Measurements from ENCODE around the gene ZBTB22. TPM values are rescaled to one million over a fixed set of nuclear protein-coding genes. Genes with fewer than 3 reads are reported as not detected.
"Not testable (repeated sequence)": the region's sequence is repeated elsewhere in the genome, so short reads cannot be mapped to it uniquely, and the experiment has no call there.

The ZBTB22 gene
- total and polyA plus RNA-seq, 2 donors (not counting 1 experiment from before 2014, with no cell fraction given): 25.9 to 39.7 TPM

- Histone ChIP-seq H3K4me2 (replicated peaks; ENCODE audit: low read depth, low read length, poor library complexity, severe bottlenecking) (peak overlapping the region; percentile 73), H4K20me1 (ENCODE audit: control insufficient read depth, insufficient read depth, low read length, poor library complexity, severe bottlenecking) (no peaks in the 10 kb centered on the region), H3K9ac (ENCODE audit: low read length) (peak overlapping the region; percentile 49), H3K27me3 (replicated peaks in 1 of 4; ENCODE audit: control extremely low read depth in 1 of 4, control insufficient read depth in 3 of 4, insufficient read depth in 4 of 4, low read length in 3 of 4) (no peaks in the 10 kb centered on the region), H3K4me3 (ENCODE audit: control extremely low read depth in 1 of 5, extremely low read depth in 1 of 5, insufficient read depth in 1 of 5, low read depth in 2 of 5, low read length in 4 of 5) (peak overlapping the region in 4 of 5 experiments; percentile 8 to 59 (median 38)), H3K9me3 (ENCODE audit: control extremely low read depth in 1 of 3, control insufficient read depth in 2 of 3, insufficient read depth in 1 of 3, low read length in 2 of 3) (peaks cover 0 to 6% (median 0%) of the 10 kb centered on the region in 3 donors), H3K4me1 (ENCODE audit: control insufficient read depth in 2 of 2, insufficient read depth in 2 of 2, low read length in 2 of 2) (peaks cover 40 to 50% of the 10 kb centered on the region in 2 donors), H2AFZ (ENCODE audit: insufficient read depth, low read depth, low read length, poor library complexity, severe bottlenecking) (peak overlapping the region; percentile 56), H3K27ac (ENCODE audit: low read length in 2 of 2) (peak overlapping the region; percentile 92 to 93), H3K36me3 (replicated peaks in 1 of 2; ENCODE audit: control extremely low read depth in 1 of 2, control insufficient read depth in 1 of 2, extremely low read depth in 1 of 2, insufficient read depth in 2 of 2, low read length in 1 of 2) (no peaks in the 10 kb centered on the region), H3K79me2 (ENCODE audit: control insufficient read depth, insufficient read depth, low read length) (peaks cover 6% of the 10 kb centered on the region)
- 0% methylated on average over 1 of the region's 6 CpGs for WGBS (ENCODE audit: insufficient coverage)
- ChIA-PET CTCF (interaction anchor here (0.6 to 4.4 kb wide), 27 partner anchors 8 to 1118 kb away, joined by 3 to 50 read pairs (median 4); partner anchors contain the start of genes B3GALT4, KIFC1, RGL2 and RPS18), POLR2A (interaction anchor here (0.6 to 3.2 kb wide), 22 partner anchors 10 to 277 kb away, joined by 3 to 40 read pairs (median 6); partner anchors contain the start of genes B3GALT4, ITPR3, RGL2 and RPS18)
- Mint-ChIP-seq H3K9me3 (ENCODE audit: insufficient read depth) (no peaks in the 10 kb centered on the region), H3K27ac (peak overlapping the region; percentile 94), H3K4me3 (peak overlapping the region; percentile 81), H3K27me3 (no peaks in the 10 kb centered on the region), H3K4me1 (peaks cover 41% of the 10 kb centered on the region)
- intact Hi-C loops (cut with micrococcal nuclease): loop anchor here (1.0 to 2.0 kb wide), 4 partner anchors 21 to 95 kb away; partner anchors contain the start of gene KIFC1
- peak; percentile 83 for ATAC-seq (ENCODE audit: low read depth)
- TF ChIP-seq CTCF (IDR thresholded peaks at IDR 0.05) (no peak), EZH2 (IDR thresholded peaks at IDR 0.05; ENCODE audit: borderline replicate concordance, insufficient read depth, low read depth, low read length, poor library complexity, severe bottlenecking) (no peak)
- DNase-seq: peak; percentile 86
These were observed 26.5 kb upstream of the ZBTB22 start for GRCh38 chr6:33343953-33344611.

GRCh38 chr6:33343606-33343952 is 26.0 kb upstream of the ZBTB22 start:
- Histone ChIP-seq H3K4me2 (replicated peaks; ENCODE audit: low read depth, low read length, poor library complexity, severe bottlenecking) (peak overlapping the region; percentile 73), H3K4me1 (ENCODE audit: control insufficient read depth in 2 of 2, insufficient read depth in 2 of 2, low read length in 2 of 2) (peaks cover 40 to 50% of the 10 kb centered on the region in 2 donors), H2AFZ (ENCODE audit: insufficient read depth, low read depth, low read length, poor library complexity, severe bottlenecking) (peak overlapping the region; percentile 56), H3K4me3 (ENCODE audit: control extremely low read depth in 1 of 5, extremely low read depth in 1 of 5, insufficient read depth in 1 of 5, low read depth in 2 of 5, low read length in 4 of 5) (peak overlapping the region in 4 of 5 experiments; percentile 7 to 59 (median 23)), H3K27ac (ENCODE audit: low read length in 2 of 2) (peak overlapping the region; percentile 92 to 93), H3K9ac (ENCODE audit: low read length) (peak overlapping the region; percentile 49)
- intact Hi-C loops (cut with micrococcal nuclease); H4K20me1 ChIP-seq (ENCODE audit: control insufficient read depth, insufficient read depth, low read length, poor library complexity, severe bottlenecking); H3K27me3 ChIP-seq (replicated peaks in 1 of 4; ENCODE audit: control extremely low read depth in 1 of 4, control insufficient read depth in 3 of 4, insufficient read depth in 4 of 4, low read length in 3 of 4); DNase-seq; H3K79me2 ChIP-seq (ENCODE audit: control insufficient read depth, insufficient read depth, low read length); ATAC-seq (ENCODE audit: low read depth); H3K27me3 Mint-ChIP-seq; H3K9me3 Mint-ChIP-seq (ENCODE audit: insufficient read depth); H3K9me3 ChIP-seq (ENCODE audit: control extremely low read depth in 1 of 3, control insufficient read depth in 2 of 3, insufficient read depth in 1 of 3, low read length in 2 of 3); H3K36me3 ChIP-seq (replicated peaks in 1 of 2; ENCODE audit: control extremely low read depth in 1 of 2, control insufficient read depth in 1 of 2, extremely low read depth in 1 of 2, insufficient read depth in 2 of 2, low read length in 1 of 2): not testable (repeated sequence)
- peak overlapping the region; percentile 94 for H3K27ac Mint-ChIP-seq
- H3K4me1 Mint-ChIP-seq: peaks cover 45% of the 10 kb centered on the region
- WGBS (ENCODE audit: insufficient coverage): 50% methylated on average over 6 of the region's 7 CpGs
- CTCF ChIA-PET: interaction anchor here (0.6 to 4.4 kb wide), 19 partner anchors 8 to 1117 kb away, joined by 3 to 50 read pairs (median 4); partner anchors contain the start of genes B3GALT4, KIFC1, RGL2 and TAPBP
- H3K4me3 Mint-ChIP-seq: peak overlapping the region; percentile 81
- POLR2A ChIA-PET: interaction anchor here (0.6 to 3.2 kb wide), 17 partner anchors 10 to 277 kb away, joined by 3 to 40 read pairs (median 6); partner anchors contain the start of genes B3GALT4, ITPR3, RGL2 and TAPBP
